Heart left ventricle (tissue), 16 donors: Measurements from ENCODE around the gene GOT2. TPM values are rescaled to one million over a fixed set of nuclear protein-coding genes. Genes with fewer than 3 reads are reported as not detected.

Experiments used
- ATAC-seq, 4 donors: fragments of 200-7000 bp; cut with Tn5 transposase; one replicate each; pipeline ENCODE4 v1.9.1; 2020 to 2022; ENCODE audit warnings: moderate library complexity in 4 of 4, mild to moderate bottlenecking in 3 of 4, moderate number of reproducible peaks in 1 of 4
- DNase-seq, 5 donors: peaks; one replicate each; pipeline ENCODE4 v3.0.0-alpha.2; 2020
- H3K27ac ChIP-seq, 12 donors: fragments of 200-600 bp; sonication (generic) in 4 of 12; one replicate each; pipeline versions ENCODE4 v1.5.0 to v1.8.0; 2016 to 2022; ENCODE audit warnings: mild to moderate bottlenecking in 2 of 12
- H3K27me3 ChIP-seq, 9 donors: fragments of 200-600 bp; sonication (generic) in 2 of 9; one replicate each; pipeline versions ENCODE4 v1.5.1 to v1.8.0; 2016 to 2022; ENCODE audit warnings: mild to moderate bottlenecking in 3 of 9
- H3K36me3 ChIP-seq, 9 donors: fragments of 200-600 bp; sonication (generic) in 2 of 9; one replicate each; pipeline versions ENCODE4 v1.5.0 to v1.8.0; 2018 to 2022; ENCODE audit warnings: mild to moderate bottlenecking in 2 of 9
- H3K4me1 ChIP-seq, 12 donors: fragments of 200-600 bp; sonication (generic) in 4 of 12; one replicate each; pipeline versions ENCODE4 v1.5.0 to v1.8.0; 2016 to 2022; ENCODE audit warnings: mild to moderate bottlenecking in 3 of 12
- H3K4me3 ChIP-seq, 12 donors: fragments of 200-600 bp; sonication (generic) in 4 of 12; one replicate each; pipeline versions ENCODE4 v1.5.0 to v1.8.0; 2017 to 2022; ENCODE audit warnings: mild to moderate bottlenecking in 9 of 12, moderate library complexity in 4 of 12
- H3K9me3 ChIP-seq, 12 donors: fragments of 200-600 bp; sonication (generic) in 4 of 12; one replicate each; pipeline versions ENCODE4 v1.5.0 to v1.8.0; 2016 to 2022; ENCODE audit warnings: mild to moderate bottlenecking in 1 of 12
- POLR2A ChIP-seq, 2 donors: fragments of 450-650 bp; IDR thresholded peaks; one replicate each; pipeline ENCODE4 v1.6.1; 2017; ENCODE audit warnings: antibody characterized with exemption in 2 of 2, mild to moderate bottlenecking in 2 of 2, moderate library complexity in 2 of 2
- WGBS, 4 donors: extraction: QIAGEN DNeasy Blood & Tissue Kit in 2 of 4; methylation state at CpG; one replicate each; pipeline versions ENCODE4 v1.1.5 to v1.1.7; 2013 to 2018; 5-methylcytosine and 5-hydroxymethylcytosine counted together
- intact Hi-C, 10 donors: fragments of 100-400 bp; cut with DNase I; formaldehyde crosslinking; loops; one replicate each; pipeline versions ENCODE4 v1.11.1 to v1.14.2; 2022
- polyA plus RNA-seq, 2 donors: library from polyadenylated mRNA; stranded (reverse); fragments of 200-250 nt; gene quantifications; one replicate each; pipeline ENCODE4 v1.2.3, GENCODE V29; 2013
- total RNA-seq, 9 donors: library from RNA; depleted of rRNA in 2 of 9; stranded (reverse); fragments of >200 nt in 2 of 9; fragmentation: NEBNext Ultra II Directional in 3 of 9; extraction: Animal tissue kit (Norgen Biotek cat#: 25700) in 3 of 9; gene quantifications; one replicate each; pipeline versions ENCODE4 v1.1.0 to v1.2.4, GENCODE V29; 2016 to 2023
- TF ChIP-seq, protein P1 (sequence below), 12 donors: fragments of 200-600 bp; sonication (generic) in 4 of 12; IDR thresholded peaks; one replicate each; pipeline versions ENCODE4 v1.5.0 to v1.8.0; 2018 to 2022; ENCODE audit warnings: antibody characterized with exemption in 12 of 12, mild to moderate bottlenecking in 5 of 12
- donor health status: ischemic (EF 13 %, LVEDD 7.1; RV severe dilation, severe dysfunction).
- donor health status: healthy with polysubstance abuse.
- donor health status: DM: no; HTN: yes; CAD: no.
- donor health status: DM: no; HTN: no; CAD: no.
- donor health status: ischemic (EF 25% LVEDD 6.9; RV normal size, moderate dysfunction).
- donor health status: ischemic (EF 25% LVEDD 5.7; RV mildly dilated, moderate dysfunction).
- donor health status: healthy.
- donor health status: DM: yes; HTN: yes; CAD: no.
- donor health status: ischemic (EF 35%, LVEDD 5.7; RV mildly dilated, moderate dysfunction).
- donor health status: nonischemic (EF 11% LVEDD 7.7; RV severe dilation, severe dysfunction).
- donor health status: DM: yes; HTN: yes; CAD: no.
- donor health status: PGD.
- donor health status: ischemic (EF 29% LVEDD 5.4; RV normal size, mild dysfunction).
- donor health status: nonischemic (EF 23%, LVEDD 6.1; RV moderate dilation, normal function).

The GOT2 gene
- total and polyA plus RNA-seq, 11 donors = 201 to 590 (median 398) TPM

- Histone ChIP-seq H3K27me3 (no peaks in the 10 kb centered on the region), H3K27ac (peak within 1 kb of the TSS; percentile 49 to 95 (median 91)), H3K4me3 (peak within 1 kb of the TSS; percentile 62 to 99 (median 84)), H3K36me3 (peaks cover 0 to 19% (median 13%) of the 10 kb centered on the region in 9 donors), H3K9me3 (no peaks in the 10 kb centered on the region), H3K4me1 (peaks cover 0 to 33% (median 17%) of the 10 kb centered on the region in 12 donors)
- intact Hi-C loops = loop anchor here in 4 of 10 donors (2.0 to 5.0 kb wide), 4 partner anchors 48 to 68 kb away; partner anchors contain the start of gene GOT2 (in 2 of the 4)
- DNase-seq = peak; percentile 88 to 95 (median 93)
- WGBS, 4 donors = 3 to 8% (median 4%) methylated on average over 31 to 41 of the region's 41 CpGs
- TF ChIP-seq, protein P1, sequence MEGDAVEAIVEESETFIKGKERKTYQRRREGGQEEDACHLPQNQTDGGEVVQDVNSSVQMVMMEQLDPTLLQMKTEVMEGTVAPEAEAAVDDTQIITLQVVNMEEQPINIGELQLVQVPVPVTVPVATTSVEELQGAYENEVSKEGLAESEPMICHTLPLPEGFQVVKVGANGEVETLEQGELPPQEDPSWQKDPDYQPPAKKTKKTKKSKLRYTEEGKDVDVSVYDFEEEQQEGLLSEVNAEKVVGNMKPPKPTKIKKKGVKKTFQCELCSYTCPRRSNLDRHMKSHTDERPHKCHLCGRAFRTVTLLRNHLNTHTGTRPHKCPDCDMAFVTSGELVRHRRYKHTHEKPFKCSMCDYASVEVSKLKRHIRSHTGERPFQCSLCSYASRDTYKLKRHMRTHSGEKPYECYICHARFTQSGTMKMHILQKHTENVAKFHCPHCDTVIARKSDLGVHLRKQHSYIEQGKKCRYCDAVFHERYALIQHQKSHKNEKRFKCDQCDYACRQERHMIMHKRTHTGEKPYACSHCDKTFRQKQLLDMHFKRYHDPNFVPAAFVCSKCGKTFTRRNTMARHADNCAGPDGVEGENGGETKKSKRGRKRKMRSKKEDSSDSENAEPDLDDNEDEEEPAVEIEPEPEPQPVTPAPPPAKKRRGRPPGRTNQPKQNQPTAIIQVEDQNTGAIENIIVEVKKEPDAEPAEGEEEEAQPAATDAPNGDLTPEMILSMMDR (IDR thresholded peaks at IDR 0.05) = no peak
- peak in 1 of 2 donors; percentile 59 for TF ChIP-seq POLR2A (IDR thresholded peaks at IDR 0.05)
- ATAC-seq = peak; percentile 88 to 94 (median 92)
Measured at GRCh38 chr16:58684354-58685083, 49.6 kb downstream of the GOT2 start, which contains the start of gene SLC38A7. SLC38A7 (minus strand) TSS chr16:58684770; CDS start chr16:58680126, 4,644 bp downstream.

DNA sequence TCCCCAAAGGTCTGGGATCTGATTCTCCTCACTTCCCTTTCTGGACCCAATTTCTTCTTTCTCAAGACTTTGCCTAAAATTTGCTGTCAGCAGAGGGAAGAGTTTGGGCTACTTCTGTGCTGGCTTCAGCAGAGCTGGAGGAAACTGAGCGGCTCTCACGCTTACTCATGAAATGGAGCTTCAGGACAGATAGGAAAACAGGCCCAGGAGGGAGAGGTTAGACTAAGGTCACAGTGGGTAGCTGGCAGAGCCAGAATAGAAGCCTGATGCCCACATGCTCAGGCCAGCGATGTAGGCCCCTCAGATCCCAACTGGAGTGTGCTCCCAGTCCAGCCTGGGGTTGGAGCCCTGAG is 50.1 kb downstream of the GOT2 start:
- no peak for TF ChIP-seq POLR2A (IDR thresholded peaks at IDR 0.05)
- TF ChIP-seq, protein P1 (IDR thresholded peaks at IDR 0.05) = no peak
- peaks cover 0 to 24% (median 13%) of the 10 kb centered on the region in 9 donors for H3K36me3 ChIP-seq
- H3K27me3 ChIP-seq = no peaks in the 10 kb centered on the region
- peak overlapping the region; percentile 62 to 99 (median 84) for H3K4me3 ChIP-seq
- H3K27ac ChIP-seq = peak overlapping the region; percentile 49 to 95 (median 91)
- DNase-seq (peak in 2 of 5 donors; percentile 19 to 56), ATAC-seq (peak; percentile 40 to 73 (median 64))
- peaks cover 0 to 33% (median 17%) of the 10 kb centered on the region in 12 donors for H3K4me1 ChIP-seq
- H3K9me3 ChIP-seq = no peaks in the 10 kb centered on the region
- 0 to 6% (median 2%) methylated on average over 3 of the region's 3 CpGs for WGBS, 4 donors
- intact Hi-C loops = loop anchor here in 4 of 10 donors (2.0 to 5.0 kb wide), 4 partner anchors 48 to 68 kb away; partner anchors contain the start of gene GOT2 (in 2 of the 4)

DNA sequence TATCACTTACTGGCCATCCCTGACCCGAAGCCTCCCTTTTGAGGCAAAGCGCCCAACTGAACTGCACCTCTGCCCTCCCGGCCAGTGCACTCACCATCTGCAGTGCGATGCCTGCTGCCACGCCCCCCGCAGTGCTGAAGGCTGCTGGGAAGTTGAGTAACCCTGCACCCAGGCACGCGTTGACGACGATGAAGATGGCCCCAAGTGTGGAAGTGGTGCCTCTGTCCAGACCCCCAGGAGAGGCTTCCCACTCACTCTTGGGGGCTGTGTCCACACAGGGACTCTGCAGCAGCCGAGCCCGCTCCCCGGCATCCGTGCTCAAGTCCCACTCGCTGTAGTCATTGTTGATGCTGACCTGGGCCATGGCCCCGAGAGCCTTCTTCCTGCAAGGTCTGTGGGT is 54.4 kb downstream of the GOT2 start:
- WGBS, 4 donors = 94 to 97% (median 96%) methylated on average over 15 to 16 of the region's 16 CpGs
- DNase-seq = peak in 1 of 5 donors; percentile 13
- intact Hi-C loops = loop anchor here in 8 of 10 donors (1.0 to 5.0 kb wide), 5 partner anchors 53 to 78 kb away; partner anchors contain the start of gene GOT2 (in 2 of the 8)
- H3K27ac ChIP-seq = no peak overlapping the region
- peaks cover 0 to 30% (median 15%) of the 10 kb centered on the region in 12 donors for H3K4me1 ChIP-seq
- no peaks in the 10 kb centered on the region for H3K9me3 ChIP-seq
- no peaks in the 10 kb centered on the region for H3K27me3 ChIP-seq
- no peak overlapping the region for H3K4me3 ChIP-seq
- no peak for ATAC-seq
- peaks cover 0 to 63% (median 52%) of the 10 kb centered on the region in 9 donors for H3K36me3 ChIP-seq
- TF ChIP-seq, protein P1 (IDR thresholded peaks at IDR 0.05) = no peak
- no peak for TF ChIP-seq POLR2A (IDR thresholded peaks at IDR 0.05)

GRCh38 chr16:58678716-58679115 is 55.4 kb downstream of the GOT2 start:
- peaks cover 0 to 74% (median 60%) of the 10 kb centered on the region in 9 donors for H3K36me3 ChIP-seq
- no peaks in the 10 kb centered on the region for H3K9me3 ChIP-seq
- no peak for TF ChIP-seq POLR2A (IDR thresholded peaks at IDR 0.05)
- TF ChIP-seq, protein P1 (IDR thresholded peaks at IDR 0.05) = peak in 11 of 12 donors; percentile 13 to 62 (median 51)
- WGBS, 4 donors = 53 to 63% (median 57%) methylated on average over 2 to 3 of the region's 3 CpGs
- peak in 4 of 5 donors; percentile 43 to 72 (median 58) for DNase-seq
- ATAC-seq = peak; percentile 70 to 80 (median 77)
- H3K4me1 ChIP-seq = peaks cover 0 to 22% (median 9%) of the 10 kb centered on the region in 12 donors
- intact Hi-C loops = loop anchor here in 9 of 10 donors (1.0 to 5.0 kb wide), 4 partner anchors 74 to 79 kb away; no protein-coding TSS in a partner anchor
- H3K27me3 ChIP-seq = no peaks in the 10 kb centered on the region
- no peak overlapping the region for H3K27ac ChIP-seq
- H3K4me3 ChIP-seq = no peak overlapping the region
